Endothelial cell (in vitro differentiated cells): ENCODE results near the gene TLNRD1. TPM values are rescaled to one million over a fixed set of nuclear protein-coding genes. Genes with fewer than 3 reads are reported as not detected.
"Not testable (repeated sequence)": the region's sequence is repeated elsewhere in the genome, so short reads cannot be mapped to it uniquely, and the experiment has no call there.

Experiments used
- DNase-seq: peaks from one replicate; pipeline ENCODE4 v3.0.0; 2021; ENCODE audit warnings: low spot score
- H3K27ac Mint-ChIP-seq: one replicate; pipeline ENCODE4 v1.8.0; 2021; ENCODE audit warnings: mixed read lengths, inconsistent platforms; ENCODE audit not compliant: unreplicated experiment
- H3K27me3 Mint-ChIP-seq: one replicate; pipeline ENCODE4 v1.8.0; 2021; ENCODE audit warnings: mild to moderate bottlenecking, moderate library complexity, mixed read lengths, inconsistent platforms; ENCODE audit not compliant: unreplicated experiment
- H3K36me3 Mint-ChIP-seq: one replicate; pipeline ENCODE4 v1.8.0; 2021; ENCODE audit warnings: mild to moderate bottlenecking, low read depth, mixed read lengths, inconsistent platforms; ENCODE audit not compliant: unreplicated experiment
- H3K4me1 Mint-ChIP-seq: one replicate; pipeline ENCODE4 v1.8.0; 2021; ENCODE audit warnings: mild to moderate bottlenecking, mixed read lengths, inconsistent platforms; ENCODE audit not compliant: unreplicated experiment
- H3K4me3 Mint-ChIP-seq: one replicate; pipeline ENCODE4 v1.8.0; 2021; ENCODE audit warnings: mild to moderate bottlenecking, mixed read lengths, inconsistent platforms; ENCODE audit not compliant: unreplicated experiment
- H3K9me3 Mint-ChIP-seq: one replicate; pipeline ENCODE4 v1.8.0; 2021; ENCODE audit warnings: mixed read lengths, inconsistent platforms; ENCODE audit not compliant: unreplicated experiment
- CTCF ChIP-seq: fragments of 200-600 bp; sonication (generic); IDR thresholded peaks from one replicate; pipeline ENCODE4 v1.5.0; 2021; ENCODE audit warnings: antibody characterized with exemption; ENCODE audit not compliant: unreplicated experiment
- total RNA-seq: library from RNA; stranded (reverse); fragmentation: NEBNext Ultra II Directional; extraction: Animal tissue kit (Norgen Biotek cat#: 25700); gene quantifications from one replicate; pipeline ENCODE4 v1.2.1, GENCODE V29; 2021; ENCODE audit not compliant: unreplicated experiment

The TLNRD1 gene
- total RNA-seq, 1 donor from 2014 or later = 86.0 TPM

DNA sequence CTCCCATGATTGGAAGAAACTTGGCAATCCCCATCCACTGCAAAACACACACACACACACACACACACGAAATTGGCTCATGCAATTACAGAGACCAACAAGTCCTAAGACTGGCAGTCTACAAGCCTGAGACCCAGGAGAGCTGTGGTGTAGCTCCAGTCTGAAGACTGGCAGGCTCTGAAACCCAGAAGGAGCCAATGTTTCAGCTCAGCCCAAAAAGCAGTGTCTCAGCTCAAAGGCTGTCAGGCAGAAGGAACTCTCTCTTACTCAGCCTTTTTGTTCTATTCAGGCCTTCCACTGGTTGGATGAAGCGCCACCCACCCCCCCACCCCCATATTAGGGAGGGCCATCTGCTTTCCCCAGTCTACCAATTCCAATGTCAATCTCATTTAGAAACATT, 43.2 kb upstream of the TLNRD1 start:
- no peaks in the 10 kb centered on the region for H3K9me3 Mint-ChIP-seq
- H3K27me3 Mint-ChIP-seq = peaks cover 4% of the 10 kb centered on the region
- H3K4me3 Mint-ChIP-seq = no peak overlapping the region
- no peak for TF ChIP-seq CTCF
- peaks cover 15% of the 10 kb centered on the region for H3K36me3 Mint-ChIP-seq
- peaks cover 9% of the 10 kb centered on the region for H3K4me1 Mint-ChIP-seq
- no peak for DNase-seq
- no peak overlapping the region for H3K27ac Mint-ChIP-seq

GRCh38 chr15:80957976-80958375, 42.7 kb upstream of the TLNRD1 start:
- no peaks in the 10 kb centered on the region for H3K9me3 Mint-ChIP-seq
- peaks cover 11% of the 10 kb centered on the region for H3K36me3 Mint-ChIP-seq
- H3K4me3 Mint-ChIP-seq = no peak overlapping the region
- no peak for TF ChIP-seq CTCF
- no peak overlapping the region for H3K27ac Mint-ChIP-seq
- no peak for DNase-seq
- peaks cover 9% of the 10 kb centered on the region for H3K4me1 Mint-ChIP-seq
- peaks cover 4% of the 10 kb centered on the region for H3K27me3 Mint-ChIP-seq

GRCh38 chr15:80958818-80959495, 41.8 kb upstream of the TLNRD1 start:
- no peak overlapping the region for H3K4me3 Mint-ChIP-seq
- no peak for TF ChIP-seq CTCF
- peaks cover 9% of the 10 kb centered on the region for H3K4me1 Mint-ChIP-seq
- DNase-seq = no peak
- no peak overlapping the region for H3K27ac Mint-ChIP-seq
- peaks cover 11% of the 10 kb centered on the region for H3K36me3 Mint-ChIP-seq
- H3K27me3 Mint-ChIP-seq = peaks cover 4% of the 10 kb centered on the region
- no peaks in the 10 kb centered on the region for H3K9me3 Mint-ChIP-seq

- DNase-seq, H3K9me3 Mint-ChIP-seq, H3K4me1 Mint-ChIP-seq, H3K4me3 Mint-ChIP-seq, H3K27ac Mint-ChIP-seq, H3K27me3 Mint-ChIP-seq: not testable (repeated sequence)
- H3K36me3 Mint-ChIP-seq = peaks cover 23% of the 10 kb centered on the region
Observed at GRCh38 chr15:80965454-80965853, 35.3 kb upstream of the TLNRD1 start.

GRCh38 chr15:80966431-80967197, 34.1 kb upstream of the TLNRD1 start:
- no peaks in the 10 kb centered on the region for H3K4me1 Mint-ChIP-seq
- no peak overlapping the region for H3K27ac Mint-ChIP-seq
- H3K27me3 Mint-ChIP-seq = peaks cover 2% of the 10 kb centered on the region
- TF ChIP-seq CTCF = no peak
- H3K4me3 Mint-ChIP-seq = no peak overlapping the region
- no peaks in the 10 kb centered on the region for H3K9me3 Mint-ChIP-seq
- no peak for DNase-seq
- H3K36me3 Mint-ChIP-seq = peaks cover 23% of the 10 kb centered on the region
